Sigmoid colon (tissue), 7 donors: ENCODE results near the gene TCEAL9. TPM values are rescaled to one million over a fixed set of nuclear protein-coding genes. Genes with fewer than 3 reads are reported as not detected.
"Not testable (repeated sequence)": the region's sequence is repeated elsewhere in the genome, so short reads cannot be mapped to it uniquely, and the experiment has no call there.

Experiments
- DNase-seq: peaks from one replicate; pipeline ENCODE4 v3.0.0-alpha.2; 2019
- H3K27ac ChIP-seq, 4 donors: fragments of 200-600 bp; sonication (generic); one replicate each; pipeline ENCODE4 v1.5.1; 2016 to 2019; ENCODE audit warnings: mild to moderate bottlenecking in 1 of 4
- H3K27me3 ChIP-seq, 3 donors: fragments of 200-600 bp; sonication (generic); one replicate each; pipeline ENCODE4 v1.5.1; 2019; ENCODE audit warnings: mild to moderate bottlenecking in 1 of 3
- H3K36me3 ChIP-seq, 4 donors: fragments of 200-600 bp; sonication (generic); one replicate each; pipeline ENCODE4 v1.5.1; 2016 to 2019
- H3K4me1 ChIP-seq, 4 donors: fragments of 200-600 bp; sonication (generic); one replicate each; pipeline ENCODE4 v1.5.1; 2017 to 2019
- H3K4me3 ChIP-seq, 4 donors: fragments of 200-600 bp; sonication (generic); one replicate each; pipeline ENCODE4 v1.5.1; 2017 to 2019; ENCODE audit warnings: mild to moderate bottlenecking in 2 of 4, moderate library complexity in 1 of 4
- H3K9me3 ChIP-seq, 4 donors: fragments of 200-600 bp in 3 of 4; sonication (generic) in 3 of 4; one replicate each; pipeline versions ENCODE4 v1.5.1 to v1.6.1; 2013 to 2019
- EP300 ChIP-seq, 4 donors: sonication (generic); formaldehyde crosslinking; IDR thresholded peaks; one replicate each; pipeline ENCODE4 v1.6.1; 2017; ENCODE audit warnings: antibody characterized with exemption in 4 of 4
- POLR2A ChIP-seq, 2 donors: fragments of 450-650 bp; IDR thresholded peaks; one replicate each; pipeline ENCODE4 v1.6.1; 2016; ENCODE audit warnings: antibody characterized with exemption in 2 of 2, mild to moderate bottlenecking in 2 of 2, moderate library complexity in 2 of 2
- POLR2AphosphoS5 ChIP-seq, 4 donors: sonication (generic); formaldehyde crosslinking; IDR thresholded peaks; one replicate each; pipeline ENCODE4 v1.6.1; 2017; ENCODE audit warnings: antibody characterized with exemption in 4 of 4
- WGBS, 2 donors: extraction: QIAGEN DNeasy Blood & Tissue Kit; methylation state at CpG; one replicate each; pipeline ENCODE4 v1.1.7; 2013; 5-methylcytosine and 5-hydroxymethylcytosine counted together
- intact Hi-C: fragments of 100-400 bp; cut with DNase I; formaldehyde crosslinking; loops from one replicate; pipeline ENCODE4 v1.15.1; 2023
- polyA plus RNA-seq, 3 donors: library from polyadenylated mRNA; stranded (reverse); fragments of 200-250 nt; gene quantifications; one replicate each; pipeline ENCODE4 v1.2.3, GENCODE V29; 2013
- total RNA-seq, 4 donors: library from RNA; depleted of rRNA; stranded (reverse); fragments of >200 nt; gene quantifications; one replicate each; pipeline ENCODE4 v1.1.0, GENCODE V29; 2016
- TF ChIP-seq, protein P1 (sequence below), 4 experiments: fragments of 450-650 bp in 3 of 4; fragments of 200-600 bp in 1 of 4; IDR thresholded peaks; one replicate each; pipeline ENCODE4 v1.5.1; 2016 to 2019; ENCODE audit warnings: antibody characterized with exemption in 4 of 4, mild to moderate bottlenecking in 3 of 4, moderate library complexity in 2 of 4
- donor health status: healthy with polysubstance abuse.
- donor health status: Bipolar disorder and iron deficiency.
- donor health status: healthy.

Gene TCEAL9
- total and polyA plus RNA-seq, 7 donors = 52.4 to 93.7 (median 78.1) TPM

- intact Hi-C loops = no loop called here
- Histone ChIP-seq H3K27ac (no peak overlapping the region), H3K36me3 (no peaks in the 10 kb centered on the region), H3K4me1 (no peaks in the 10 kb centered on the region), H3K4me3 (no peak overlapping the region), H3K9me3 (no peaks in the 10 kb centered on the region), H3K27me3 (no peaks in the 10 kb centered on the region)
- TF ChIP-seq EP300 (IDR thresholded peaks at IDR 0.05) (no peak), POLR2A (IDR thresholded peaks at IDR 0.05) (no peak), POLR2AphosphoS5 (IDR thresholded peaks at IDR 0.05) (no peak)
- TF ChIP-seq, protein P1, sequence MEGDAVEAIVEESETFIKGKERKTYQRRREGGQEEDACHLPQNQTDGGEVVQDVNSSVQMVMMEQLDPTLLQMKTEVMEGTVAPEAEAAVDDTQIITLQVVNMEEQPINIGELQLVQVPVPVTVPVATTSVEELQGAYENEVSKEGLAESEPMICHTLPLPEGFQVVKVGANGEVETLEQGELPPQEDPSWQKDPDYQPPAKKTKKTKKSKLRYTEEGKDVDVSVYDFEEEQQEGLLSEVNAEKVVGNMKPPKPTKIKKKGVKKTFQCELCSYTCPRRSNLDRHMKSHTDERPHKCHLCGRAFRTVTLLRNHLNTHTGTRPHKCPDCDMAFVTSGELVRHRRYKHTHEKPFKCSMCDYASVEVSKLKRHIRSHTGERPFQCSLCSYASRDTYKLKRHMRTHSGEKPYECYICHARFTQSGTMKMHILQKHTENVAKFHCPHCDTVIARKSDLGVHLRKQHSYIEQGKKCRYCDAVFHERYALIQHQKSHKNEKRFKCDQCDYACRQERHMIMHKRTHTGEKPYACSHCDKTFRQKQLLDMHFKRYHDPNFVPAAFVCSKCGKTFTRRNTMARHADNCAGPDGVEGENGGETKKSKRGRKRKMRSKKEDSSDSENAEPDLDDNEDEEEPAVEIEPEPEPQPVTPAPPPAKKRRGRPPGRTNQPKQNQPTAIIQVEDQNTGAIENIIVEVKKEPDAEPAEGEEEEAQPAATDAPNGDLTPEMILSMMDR (IDR thresholded peaks at IDR 0.05) = no peak
- no peak for DNase-seq
- WGBS, 2 donors = 70 to 85% methylated on average over 2 of the region's 2 CpGs
Observed at GRCh38 chrX:103344606-103345005, 11.7 kb upstream of the TCEAL9 start.

GRCh38 chrX:103347682-103348397 is 8.5 kb upstream of the TCEAL9 start:
- Histone ChIP-seq H3K4me3 (no peak overlapping the region), H3K27me3 (no peaks in the 10 kb centered on the region), H3K4me1 (no peaks in the 10 kb centered on the region), H3K27ac (no peak overlapping the region), H3K36me3 (no peaks in the 10 kb centered on the region), H3K9me3 (no peaks in the 10 kb centered on the region)
- no peak for DNase-seq
- intact Hi-C loops = no loop called here
- 78 to 87% methylated on average over 29 of the region's 29 CpGs for WGBS, 2 donors
- TF ChIP-seq POLR2A (IDR thresholded peaks at IDR 0.05) (no peak), EP300 (IDR thresholded peaks at IDR 0.05) (no peak), POLR2AphosphoS5 (IDR thresholded peaks at IDR 0.05) (no peak)
- TF ChIP-seq, protein P1 (IDR thresholded peaks at IDR 0.05) = no peak

- TF ChIP-seq, protein P1 (IDR thresholded peaks at IDR 0.05) = no peak
- no peak for TF ChIP-seq EP300 (IDR thresholded peaks at IDR 0.05)
- TF ChIP-seq POLR2A (IDR thresholded peaks at IDR 0.05) = no peak
- TF ChIP-seq POLR2AphosphoS5 (IDR thresholded peaks at IDR 0.05) = no peak
- H3K4me1 ChIP-seq = peaks cover 0 to 4% (median 0%) of the 10 kb centered on the region in 4 donors
- no peaks in the 10 kb centered on the region for H3K27me3 ChIP-seq
- 2% methylated on average over 13 of the region's 13 CpGs for WGBS, 2 donors
- peak overlapping the region; percentile 60 to 66 (median 64) for H3K4me3 ChIP-seq
- no peaks in the 10 kb centered on the region for H3K36me3 ChIP-seq
- intact Hi-C loops = loop anchor here (5.0 kb wide), 1 partner anchor 1940 kb away; no protein-coding TSS in a partner anchor
- H3K27ac ChIP-seq = peak overlapping the region; percentile 79 to 89 (median 88)
- DNase-seq = no peak
- no peaks in the 10 kb centered on the region for H3K9me3 ChIP-seq
Observed at GRCh38 chrX:103356858-103357257, 552 bp downstream of the TCEAL9 start.

DNA sequence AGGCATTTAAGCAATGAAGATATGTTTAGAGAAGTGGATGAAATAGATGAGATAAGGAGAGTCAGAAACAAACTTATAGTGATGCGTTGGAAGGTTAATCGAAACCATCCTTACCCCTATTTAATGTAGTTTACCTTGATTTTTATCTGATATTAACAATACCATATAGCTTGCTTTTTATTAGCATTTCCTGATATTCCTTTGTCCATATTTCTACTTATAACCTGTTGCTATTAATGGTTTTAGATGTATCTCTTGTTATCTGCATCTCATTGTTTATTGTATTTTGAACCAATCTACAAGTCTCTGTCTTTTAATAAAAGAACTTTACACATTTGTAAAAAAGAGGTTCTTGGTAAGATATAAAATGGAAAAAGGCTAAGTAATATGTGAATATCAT is 1.6 kb downstream of the TCEAL9 start:
- WGBS, 2 donors = 82 to 87% methylated on average over 2 of the region's 2 CpGs
- Histone ChIP-seq H3K36me3 (no peaks in the 10 kb centered on the region), H3K9me3 (no peaks in the 10 kb centered on the region), H3K4me3 (peak overlapping the region in 1 of 4 donors; percentile 66), H3K4me1 (peaks cover 0 to 4% (median 0%) of the 10 kb centered on the region in 4 donors), H3K27ac (peak overlapping the region in 2 of 4 donors; percentile 88 to 89), H3K27me3 (no peaks in the 10 kb centered on the region)
- no peak for TF ChIP-seq POLR2AphosphoS5 (IDR thresholded peaks at IDR 0.05)
- intact Hi-C loops = loop anchor here (5.0 kb wide), 1 partner anchor 1941 kb away; no protein-coding TSS in a partner anchor
- no peak for DNase-seq

DNA sequence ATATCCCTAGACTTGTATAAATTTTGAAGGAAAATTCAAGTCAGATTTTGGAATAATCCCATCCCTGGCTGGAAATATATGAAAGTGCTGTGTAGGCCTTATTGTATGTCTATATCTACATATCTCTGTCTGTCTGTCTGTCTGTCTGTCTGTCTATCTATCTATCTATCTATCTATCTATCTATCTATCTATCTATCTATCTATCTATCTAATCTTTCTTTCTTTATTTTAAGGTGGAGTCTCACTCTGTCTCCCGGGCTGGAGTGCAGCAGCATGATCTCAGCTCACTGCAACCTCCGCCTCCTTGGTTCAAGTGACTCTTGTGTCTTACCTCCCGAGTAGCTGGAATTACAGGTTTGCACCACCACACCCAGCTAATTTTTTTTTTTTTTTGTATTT is 3.3 kb downstream of the TCEAL9 start:
- not testable (repeated sequence) for H3K27me3 ChIP-seq, DNase-seq, H3K27ac ChIP-seq, H3K9me3 ChIP-seq, H3K4me3 ChIP-seq, H3K4me1 ChIP-seq, H3K36me3 ChIP-seq
- 88 to 95% methylated on average over 3 of the region's 3 CpGs for WGBS, 2 donors
- intact Hi-C loops = loop anchor here (5.0 kb wide), 1 partner anchor 1942 kb away; no protein-coding TSS in a partner anchor
